ENCODE measurements around the gene CELF1. TPM values are rescaled to one million over a fixed set of nuclear protein-coding genes. Genes with fewer than 3 reads are reported as not detected.

CELF1 gene
- total and polyA plus RNA-seq, 2 of the 13 experiments (the other 11 are each of a cell fraction or from before 2014, with no cell fraction given) = 69.0 to 80.1 TPM

GRCh38 chr11:47426062-47426956 is 126.6 kb downstream of the CELF1 start, which contains the start of gene PSMC3 (continued):
- peak; percentile 96 for TF ChIP-seq BRD4 (CRISPR knock-in tag; IDR thresholded peaks at IDR 0.05)
- no peak for TF ChIP-seq ZNF784 (CRISPR knock-in tag; IDR thresholded peaks at IDR 0.05; ENCODE audit: borderline replicate concordance)
- peak; percentile 59; the same call in 1 of the 2 replicates for TF ChIP-seq MEIS1 (CRISPR knock-in tag; IDR thresholded peaks at IDR 0.05; ENCODE audit: borderline replicate concordance)
- peak; percentile 70; the same call in 1 of the 2 replicates for TF ChIP-seq ZNF383 (CRISPR knock-in tag; IDR thresholded peaks at IDR 0.05; ENCODE audit: borderline replicate concordance)
- TF ChIP-seq ZNF20 (CRISPR knock-in tag; IDR thresholded peaks at IDR 0.05) = no peak
- peak; percentile 39; the same call in 1 of the 2 replicates for TF ChIP-seq ONECUT2 (CRISPR knock-in tag; IDR thresholded peaks at IDR 0.05)
- no peak for TF ChIP-seq PCBP1 (IDR thresholded peaks at IDR 0.05; ENCODE audit: borderline replicate concordance, low read depth, low read length)
- no peak for TF ChIP-seq CEBPG (CRISPR knock-in tag; IDR thresholded peaks at IDR 0.05)
- TF ChIP-seq NAIF1 (CRISPR knock-in tag; IDR thresholded peaks at IDR 0.05; ENCODE audit: borderline replicate concordance) = no peak
- no peak for TF ChIP-seq ZNF891 (CRISPR knock-in tag; IDR thresholded peaks at IDR 0.05)
- peak; percentile 2; the same call in 1 of the 2 replicates for TF ChIP-seq DRAP1 (CRISPR knock-in tag; IDR thresholded peaks at IDR 0.05)
- no peak for TF ChIP-seq KDM6A (CRISPR knock-in tag; IDR thresholded peaks at IDR 0.05; ENCODE audit: low read depth)
- TF ChIP-seq ZNF609 (CRISPR knock-in tag; IDR thresholded peaks at IDR 0.05; ENCODE audit: borderline replicate concordance) = peak; percentile 43; the same call in 1 of the 2 replicates
- TF ChIP-seq CBX5 (CRISPR knock-in tag; IDR thresholded peaks at IDR 0.05; ENCODE audit: borderline replicate concordance) = no peak
- TF ChIP-seq ZNF230 (CRISPR knock-in tag; IDR thresholded peaks at IDR 0.05) = peak; percentile 69; the same call in 1 of the 2 replicates
- TF ChIP-seq UBTF (CRISPR knock-in tag; IDR thresholded peaks at IDR 0.05) = peak; percentile 23; the same call in 1 of the 2 replicates
- TF ChIP-seq XBP1 (CRISPR knock-in tag; IDR thresholded peaks at IDR 0.05) = no peak
- TF ChIP-seq MBNL3 (CRISPR knock-in tag; conservative IDR thresholded peaks at IDR 0.05) = no peak
- TF ChIP-seq MTF2 (CRISPR knock-in tag; IDR thresholded peaks at IDR 0.05; ENCODE audit: borderline replicate concordance) = no peak
- TF ChIP-seq TCF7L2 (IDR thresholded peaks at IDR 0.05; ENCODE audit: low read depth, low read length) = no peak
